Right cardiac atrium (tissue), 5 donors: ENCODE results near the gene MYH9. TPM values are rescaled to one million over a fixed set of nuclear protein-coding genes. Genes with fewer than 3 reads are reported as not detected.
A peak's percentile ranks its signal among the peaks of the same experiment; 100 is the strongest.
"Not testable (repeated sequence)": the region's sequence is repeated elsewhere in the genome, so short reads cannot be mapped to it uniquely, and the experiment has no call there.

Experiments
- ATAC-seq, 2 donors: fragments of 200-7000 bp; cut with Tn5 transposase; one replicate each; pipeline versions ENCODE4 v1.8.0 to v1.9.1; 2020; ENCODE audit warnings: moderate library complexity in 2 of 2, mild to moderate bottlenecking in 1 of 2
- DNase-seq, 3 donors: peaks; one replicate each; pipeline ENCODE4 v3.0.0-alpha.2; 2020
- H3K27ac ChIP-seq: one replicate; pipeline ENCODE4 v1.5.1; 2013; ENCODE audit warnings: mild to moderate bottlenecking, low read length, control low read depth, moderate library complexity
- H3K27me3 ChIP-seq: one replicate; pipeline ENCODE4 v1.6.1; 2013; ENCODE audit not compliant: control insufficient read depth, insufficient read depth
- H3K4me1 ChIP-seq: one replicate; pipeline ENCODE4 v1.6.1; 2013; ENCODE audit warnings: low read length; ENCODE audit not compliant: control insufficient read depth, insufficient read depth
- H3K4me3 ChIP-seq: one replicate; pipeline ENCODE4 v1.5.1; 2013; ENCODE audit warnings: low read length, control low read depth
- H3K9me3 ChIP-seq: one replicate; pipeline ENCODE4 v1.6.1; 2013; ENCODE audit warnings: low read length; ENCODE audit not compliant: control insufficient read depth
- WGBS: extraction: QIAGEN DNeasy Blood & Tissue Kit; methylation state at CpG from one replicate; pipeline ENCODE4 v1.1.7; 2013; 5-methylcytosine and 5-hydroxymethylcytosine counted together
- intact Hi-C, 4 donors: fragments of 100-400 bp; cut with DNase I; formaldehyde crosslinking; loops; one replicate each; pipeline versions ENCODE4 v1.11.0 to v1.14.0; 2022 to 2023
- polyA plus RNA-seq: library from polyadenylated mRNA; stranded (reverse); fragments of 200-250 nt; gene quantifications from one replicate; pipeline ENCODE4 v1.2.3, GENCODE V29; 2013
- total RNA-seq, 4 donors: library from RNA; stranded (reverse); fragmentation: NEBNext Ultra II Directional; extraction: Animal tissue kit (Norgen Biotek cat#: 25700); gene quantifications; one replicate each; pipeline ENCODE4 v1.2.1, GENCODE V29; 2021
- donor health status: healthy with polysubstance abuse.
- donor health status: DM: no; HTN: yes; CAD: no.
- donor health status: DM: no; HTN: no; CAD: no.
- donor health status: DM: no; HTN: yes; CAD: no; lungs with severe emphysema.
- donor health status: DM: yes; HTN: yes; CAD: no.

The MYH9 gene
- total and polyA plus RNA-seq, 5 donors, result 92.5 to 224 (median 146) TPM

- Histone ChIP-seq H3K4me1 (no peaks in the 10 kb centered on the region), H3K27ac (no peak overlapping the region), H3K4me3 (no peak overlapping the region), H3K27me3 (no peaks in the 10 kb centered on the region), H3K9me3 (no peaks in the 10 kb centered on the region)
- ATAC-seq, result no peak
- intact Hi-C loops, result loop anchor here in 1 of 4 donors (5.0 kb wide), 1 partner anchor 176 kb away; no protein-coding TSS in a partner anchor
- DNase-seq, result peak in 2 of 3 donors; percentile 45 to 53
- WGBS, result 92% methylated on average over 15 of the region's 15 CpGs
Measured at GRCh38 chr22:36296690-36297089, 91.1 kb downstream of the MYH9 start.

GRCh38 chr22:36295247-36295646, 92.5 kb downstream of the MYH9 start:
- no peaks in the 10 kb centered on the region for H3K9me3 ChIP-seq
- ATAC-seq (no peak), DNase-seq (peak in 1 of 3 donors; percentile 36)
- intact Hi-C loops, result loop anchor here in 1 of 4 donors (5.0 kb wide), 1 partner anchor 177 kb away; no protein-coding TSS in a partner anchor
- H3K4me3 ChIP-seq, result no peak overlapping the region
- no peak overlapping the region for H3K27ac ChIP-seq
- no peaks in the 10 kb centered on the region for H3K4me1 ChIP-seq
- H3K27me3 ChIP-seq, result no peaks in the 10 kb centered on the region
- WGBS, result 89% methylated on average over 7 of the region's 7 CpGs

- Histone ChIP-seq H3K4me3 (no peak overlapping the region), H3K27me3 (no peaks in the 10 kb centered on the region), H3K4me1 (no peaks in the 10 kb centered on the region), H3K9me3 (no peaks in the 10 kb centered on the region), H3K27ac (no peak overlapping the region)
- peak in 1 of 3 donors; percentile 49 for DNase-seq
- 90% methylated on average over 11 of the region's 11 CpGs for WGBS
- no peak for ATAC-seq
- intact Hi-C loops, result loop anchor here in 1 of 4 donors (5.0 kb wide), 1 partner anchor 178 kb away; no protein-coding TSS in a partner anchor
Measured at GRCh38 chr22:36294801-36295200, 93.0 kb downstream of the MYH9 start.

- intact Hi-C loops, result no loop called here
- DNase-seq, result peak in 1 of 3 donors; percentile 22
- no peaks in the 10 kb centered on the region for H3K27me3 ChIP-seq
Measured at GRCh38 chr22:36294293-36294620, 93.5 kb downstream of the MYH9 start.

GRCh38 chr22:36293606-36294292, 94.0 kb downstream of the MYH9 start:
- ATAC-seq, result no peak
- no peak overlapping the region for H3K27ac ChIP-seq
- peak in 2 of 3 donors; percentile 38 to 58 for DNase-seq
- H3K4me1 ChIP-seq, result no peaks in the 10 kb centered on the region
- H3K9me3 ChIP-seq, result no peaks in the 10 kb centered on the region
- H3K27me3 ChIP-seq, result no peaks in the 10 kb centered on the region
- WGBS, result 90% methylated on average over 26 of the region's 26 CpGs
- H3K4me3 ChIP-seq, result no peak overlapping the region
- intact Hi-C loops, result no loop called here

More at GRCh38 chr22:36294293-36294620, 93.5 kb downstream of the MYH9 start:
- Histone ChIP-seq H3K4me1 (no peaks in the 10 kb centered on the region), H3K27ac (no peak overlapping the region), H3K9me3 (no peaks in the 10 kb centered on the region), H3K4me3 (no peak overlapping the region)
- ATAC-seq, result no peak
- 90% methylated on average over 7 of the region's 7 CpGs for WGBS

GRCh38 chr22:36292823-36293530, 94.8 kb downstream of the MYH9 start:
- intact Hi-C loops, result no loop called here
- ATAC-seq, result no peak
- H3K4me3 ChIP-seq, result no peak overlapping the region
- H3K27me3 ChIP-seq, result no peaks in the 10 kb centered on the region
- DNase-seq, result peak in 2 of 3 donors; percentile 39 to 45
- H3K9me3 ChIP-seq, result no peaks in the 10 kb centered on the region
- 91% methylated on average over 17 of the region's 17 CpGs for WGBS
- H3K4me1 ChIP-seq, result no peaks in the 10 kb centered on the region
- no peak overlapping the region for H3K27ac ChIP-seq

GRCh38 chr22:36291831-36292740, 95.7 kb downstream of the MYH9 start:
- Histone ChIP-seq H3K4me1 (no peaks in the 10 kb centered on the region), H3K4me3 (no peak overlapping the region), H3K27ac (no peak overlapping the region), H3K27me3 (no peaks in the 10 kb centered on the region), H3K9me3 (no peaks in the 10 kb centered on the region)
- intact Hi-C loops, result no loop called here
- ATAC-seq, result peak in 1 of 2 donors; percentile 2
- DNase-seq, result peak in 1 of 3 donors; percentile 52
- 94% methylated on average over 29 of the region's 29 CpGs for WGBS

GRCh38 chr22:36290391-36291075, 97.2 kb downstream of the MYH9 start:
- H3K4me3 ChIP-seq, H3K27ac ChIP-seq, H3K4me1 ChIP-seq, DNase-seq, H3K27me3 ChIP-seq, intact Hi-C loops, H3K9me3 ChIP-seq, ATAC-seq: not testable (repeated sequence)
- WGBS, result 97% methylated on average over 20 of the region's 40 CpGs

- H3K27ac ChIP-seq, H3K27me3 ChIP-seq, ATAC-seq, H3K4me3 ChIP-seq, H3K9me3 ChIP-seq, DNase-seq, H3K4me1 ChIP-seq: not testable (repeated sequence)
- WGBS, result 90% methylated on average over 11 of the region's 11 CpGs
- intact Hi-C loops, result loop anchor here in 2 of 4 donors (5.0 to 10.0 kb wide), 2 partner anchors 93 to 145 kb away; no protein-coding TSS in a partner anchor
Measured at GRCh38 chr22:36289948-36290371, 97.8 kb downstream of the MYH9 start.

- Histone ChIP-seq H3K9me3 (no peaks in the 10 kb centered on the region), H3K27ac (no peak overlapping the region), H3K4me1 (no peaks in the 10 kb centered on the region), H3K27me3 (no peaks in the 10 kb centered on the region), H3K4me3 (no peak overlapping the region)
- ATAC-seq (no peak), DNase-seq (no peak)
- intact Hi-C loops, result loop anchor here in 2 of 4 donors (5.0 to 10.0 kb wide), 2 partner anchors 92 to 145 kb away; no protein-coding TSS in a partner anchor
- WGBS, result 83% methylated on average over 7 of the region's 7 CpGs
Measured at GRCh38 chr22:36289406-36289870, 98.3 kb downstream of the MYH9 start.
